ENCODE data around the gene RXRA.

- TF ChIP-seq CTCF (IDR thresholded peaks at IDR 0.05; ENCODE audit: low read length) (no peak), EZH2 (IDR thresholded peaks at IDR 0.05; ENCODE audit: borderline replicate concordance, low read length) (no peak)
These were observed 114.5 kb downstream of the RXRA start for GRCh38 chr9:134440636-134441226.
